ENCODE results near the gene RBMXL3. TPM values are rescaled to one million over a fixed set of nuclear protein-coding genes. Genes with fewer than 3 reads are reported as not detected.
A peak's percentile ranks its signal among the peaks of the same experiment; 100 is the strongest.

Gene RBMXL3
- total RNA-seq, 1 experiment from 2014 or later = not detected

- TF ChIP-seq ZNF121 (CRISPR knock-in tag; IDR thresholded peaks at IDR 0.05) (0 out of 2 replicates have a peak, but pooled peaks have one; percentile 7), NR1H2 (CRISPR knock-in tag; IDR thresholded peaks at IDR 0.05) (no peak), PRRX2 (CRISPR knock-in tag; IDR thresholded peaks at IDR 0.05) (no peak)
- Mint-ChIP-seq H3K4me3 (no peak overlapping the region), H3K27me3 (ENCODE audit: low read depth) (no peaks in the 10 kb centered on the region), H3K4me1 (peaks cover 27% of the 10 kb centered on the region), H3K36me3 (no peaks in the 10 kb centered on the region), H3K27ac (no peak overlapping the region), H3K9me3 (no peaks in the 10 kb centered on the region)
- CTCF ChIA-PET = interaction anchor here (0.6 to 1.5 kb wide), 5 partner anchors 10 to 103 kb away, joined by 3 to 7 read pairs (median 3); no protein-coding TSS in a partner anchor
- peak; percentile 98 for ATAC-seq
- DNase-seq (ENCODE audit: low spot score) = peak; percentile 13
- POLR2A ChIA-PET = no interaction called here
These were observed 37.7 kb downstream of the RBMXL3 start for GRCh38 chrX:115226929-115227328.

DNA sequence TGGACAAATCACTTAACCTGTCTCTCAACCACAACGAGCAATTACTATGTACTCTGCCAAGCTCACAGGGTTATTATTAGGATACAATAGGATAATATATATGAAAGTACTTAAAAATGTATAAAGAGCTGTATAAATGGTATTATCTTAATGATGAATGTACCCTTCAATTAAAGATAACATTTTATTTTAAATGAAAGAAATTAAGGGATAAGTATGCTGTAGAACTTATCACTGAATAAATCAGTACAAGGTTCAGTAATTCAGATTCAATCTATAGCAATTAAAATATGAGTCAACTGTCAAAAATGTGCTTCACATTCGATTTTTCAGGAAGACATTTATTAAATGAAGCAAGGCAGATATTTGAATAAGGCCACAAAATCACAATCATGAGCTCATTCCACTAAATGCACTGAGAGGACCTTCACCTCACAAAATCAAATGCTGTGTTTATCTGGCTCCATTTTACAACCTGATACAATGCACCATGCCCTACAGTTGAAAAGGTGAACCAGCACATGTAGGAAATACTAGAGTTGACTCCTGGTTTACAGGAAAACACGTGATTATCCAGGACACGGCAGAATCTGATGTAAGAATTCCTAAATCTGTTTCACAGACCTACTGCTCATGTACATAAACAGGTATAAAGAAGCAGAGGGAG, 40.3 kb downstream of the RBMXL3 start:
- CTCF ChIA-PET = no interaction called here
- Mint-ChIP-seq H3K36me3 (no peaks in the 10 kb centered on the region), H3K4me1 (peaks cover 35% of the 10 kb centered on the region), H3K9me3 (no peaks in the 10 kb centered on the region), H3K27me3 (ENCODE audit: low read depth) (peaks cover 4% of the 10 kb centered on the region), H3K4me3 (no peak overlapping the region), H3K27ac (no peak overlapping the region)
- ATAC-seq (no peak), DNase-seq (ENCODE audit: low spot score) (no peak)
- TF ChIP-seq, protein P1, sequence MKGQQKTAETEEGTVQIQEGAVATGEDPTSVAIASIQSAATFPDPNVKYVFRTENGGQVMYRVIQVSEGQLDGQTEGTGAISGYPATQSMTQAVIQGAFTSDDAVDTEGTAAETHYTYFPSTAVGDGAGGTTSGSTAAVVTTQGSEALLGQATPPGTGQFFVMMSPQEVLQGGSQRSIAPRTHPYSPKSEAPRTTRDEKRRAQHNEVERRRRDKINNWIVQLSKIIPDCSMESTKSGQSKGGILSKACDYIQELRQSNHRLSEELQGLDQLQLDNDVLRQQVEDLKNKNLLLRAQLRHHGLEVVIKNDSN (CRISPR knock-in tag; IDR thresholded peaks at IDR 0.05) = no peak
- no peak for TF ChIP-seq ZBTB43 (CRISPR knock-in tag; IDR thresholded peaks at IDR 0.05)
- no peak for TF ChIP-seq PRRX2 (CRISPR knock-in tag; IDR thresholded peaks at IDR 0.05)
- TF ChIP-seq TCF7 (CRISPR knock-in tag; IDR thresholded peaks at IDR 0.05; ENCODE audit: low read depth) = no peak
- TF ChIP-seq, protein P2, sequence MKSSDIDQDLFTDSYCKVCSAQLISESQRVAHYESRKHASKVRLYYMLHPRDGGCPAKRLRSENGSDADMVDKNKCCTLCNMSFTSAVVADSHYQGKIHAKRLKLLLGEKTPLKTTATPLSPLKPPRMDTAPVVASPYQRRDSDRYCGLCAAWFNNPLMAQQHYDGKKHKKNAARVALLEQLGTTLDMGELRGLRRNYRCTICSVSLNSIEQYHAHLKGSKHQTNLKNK (CRISPR knock-in tag; IDR thresholded peaks at IDR 0.05) = no peak
- no peak for TF ChIP-seq ZNF121 (CRISPR knock-in tag; IDR thresholded peaks at IDR 0.05)
- TF ChIP-seq ZNF317 (CRISPR knock-in tag; IDR thresholded peaks at IDR 0.05; ENCODE audit: borderline replicate concordance, low read depth) = no peak
- TF ChIP-seq PREB (CRISPR knock-in tag; IDR thresholded peaks at IDR 0.05; ENCODE audit: borderline replicate concordance) = no peak
- POLR2A ChIA-PET = no interaction called here

- Mint-ChIP-seq H3K9me3 (no peaks in the 10 kb centered on the region), H3K27ac (no peak overlapping the region), H3K36me3 (no peaks in the 10 kb centered on the region), H3K4me3 (peak overlapping the region; percentile 83), H3K4me1 (peaks cover 32% of the 10 kb centered on the region), H3K27me3 (ENCODE audit: low read depth) (peaks cover 20% of the 10 kb centered on the region)
- ATAC-seq = no peak
- POLR2A ChIA-PET = interaction anchor here (0.6 kb wide), 1 partner anchor 95 kb away, joined by 5 read pairs; no protein-coding TSS in a partner anchor
- no peak for DNase-seq (ENCODE audit: low spot score)
- CTCF ChIA-PET = no interaction called here
- TF ChIP-seq GTF2I (CRISPR knock-in tag; conservative IDR thresholded peaks at IDR 0.05) = no peak
- no peak for TF ChIP-seq RELA (CRISPR knock-in tag; IDR thresholded peaks at IDR 0.05; ENCODE audit: borderline replicate concordance)
- TF ChIP-seq CBFB (CRISPR knock-in tag; IDR thresholded peaks at IDR 0.05; ENCODE audit: low read depth) = no peak
- TF ChIP-seq PRRX2 (CRISPR knock-in tag; IDR thresholded peaks at IDR 0.05) = no peak
- no peak for TF ChIP-seq ETV6 (CRISPR knock-in tag; IDR thresholded peaks at IDR 0.05)
- TF ChIP-seq, protein P3, sequence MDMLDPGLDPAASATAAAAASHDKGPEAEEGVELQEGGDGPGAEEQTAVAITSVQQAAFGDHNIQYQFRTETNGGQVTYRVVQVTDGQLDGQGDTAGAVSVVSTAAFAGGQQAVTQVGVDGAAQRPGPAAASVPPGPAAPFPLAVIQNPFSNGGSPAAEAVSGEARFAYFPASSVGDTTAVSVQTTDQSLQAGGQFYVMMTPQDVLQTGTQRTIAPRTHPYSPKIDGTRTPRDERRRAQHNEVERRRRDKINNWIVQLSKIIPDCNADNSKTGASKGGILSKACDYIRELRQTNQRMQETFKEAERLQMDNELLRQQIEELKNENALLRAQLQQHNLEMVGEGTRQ (CRISPR knock-in tag; IDR thresholded peaks at IDR 0.05) = no peak
- TF ChIP-seq, protein P4, sequence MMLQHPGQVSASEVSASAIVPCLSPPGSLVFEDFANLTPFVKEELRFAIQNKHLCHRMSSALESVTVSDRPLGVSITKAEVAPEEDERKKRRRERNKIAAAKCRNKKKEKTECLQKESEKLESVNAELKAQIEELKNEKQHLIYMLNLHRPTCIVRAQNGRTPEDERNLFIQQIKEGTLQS (CRISPR knock-in tag; conservative IDR thresholded peaks at IDR 0.05) = no peak
- no peak for TF ChIP-seq AFF4 (CRISPR knock-in tag; IDR thresholded peaks at IDR 0.05; ENCODE audit: borderline replicate concordance)
- TF ChIP-seq ZBTB43 (CRISPR knock-in tag; IDR thresholded peaks at IDR 0.05) = no peak
- no peak for TF ChIP-seq ZNF671 (CRISPR knock-in tag; IDR thresholded peaks at IDR 0.05)
These were observed 43.8 kb downstream of the RBMXL3 start for GRCh38 chrX:115232933-115233496.

All from WTC11 (cell line).